ENCODE data around the gene FAM118B.

GRCh38 chr11:126305699-126306098 lies 94.1 kb downstream of the FAM118B start:
- TF ChIP-seq EZH2 (IDR thresholded peaks at IDR 0.05; ENCODE audit: low read depth), result no peak
- TF ChIP-seq CTCF (conservative IDR thresholded peaks at IDR 0.05), result no peak

Data from PC-9 (cell line).